Measurements from ENCODE around the gene IL32. TPM values are rescaled to one million over a fixed set of nuclear protein-coding genes. Genes with fewer than 3 reads are reported as not detected.

Gene IL32
- total RNA-seq, 1 experiment from 2014 or later = 89.0 TPM

DNA sequence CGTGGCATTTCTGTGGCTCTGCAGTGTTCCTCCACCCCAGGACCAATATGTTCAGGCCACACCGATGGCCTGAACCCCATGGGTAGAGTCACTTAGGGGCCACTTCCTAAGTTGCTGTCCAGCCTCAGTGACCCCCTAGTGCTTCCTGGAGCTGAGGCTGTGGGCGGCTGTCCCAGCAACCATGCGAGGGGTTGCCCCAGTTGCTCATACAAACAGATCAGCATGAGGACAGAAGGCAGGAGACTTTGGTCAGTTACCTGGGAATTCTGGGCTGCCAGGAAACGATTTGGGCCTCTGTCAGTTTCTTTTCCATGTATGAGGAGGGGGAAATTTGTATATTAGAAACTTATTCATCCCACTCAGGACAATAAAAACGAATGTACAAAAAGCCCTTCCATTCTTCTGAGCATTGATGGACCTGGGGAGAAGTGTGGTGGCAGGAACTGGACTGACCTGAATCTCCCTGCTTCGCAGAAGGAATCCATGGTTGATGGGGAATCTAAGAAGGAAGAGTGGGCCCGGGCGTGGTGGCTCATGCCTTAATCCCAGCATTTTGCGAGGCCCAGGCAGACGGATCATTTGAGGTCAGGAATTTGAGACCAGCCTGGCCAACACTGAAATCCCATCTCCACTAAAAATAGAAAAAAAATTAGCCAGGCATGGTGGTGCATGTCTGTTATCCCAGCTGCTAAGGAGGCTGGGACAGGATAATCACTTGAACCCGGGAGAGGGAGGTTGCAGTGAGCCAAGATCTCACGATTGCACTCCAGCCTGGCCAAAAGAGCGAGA lies 4.9 kb upstream of the IL32 start:
- no peak overlapping the region for H3K27ac Mint-ChIP-seq (ENCODE audit: unreplicated experiment)
- peak overlapping the region; percentile 96 for H3K4me3 Mint-ChIP-seq (ENCODE audit: low read depth, unreplicated experiment)
- H3K27me3 Mint-ChIP-seq (ENCODE audit: unreplicated experiment) = no peaks in the 10 kb centered on the region
- peaks cover 16% of the 10 kb centered on the region for H3K36me3 Mint-ChIP-seq (ENCODE audit: insufficient read depth, unreplicated experiment)
- no peak for TF ChIP-seq CTCF (IDR thresholded peaks at IDR 0.05; ENCODE audit: unreplicated experiment)
- DNase-seq = no peak
- peaks cover 2% of the 10 kb centered on the region for H3K9me3 Mint-ChIP-seq (ENCODE audit: low read depth, unreplicated experiment)
- no TSS peak for BruUV-seq (replicated peaks)
- peaks cover 16% of the 10 kb centered on the region for H3K4me1 Mint-ChIP-seq (ENCODE audit: low read depth, unreplicated experiment)
- intact Hi-C loops (cut with micrococcal nuclease; ENCODE audit: unreplicated experiment) = no loop called here
- CTCF ChIA-PET = interaction anchor here (0.6 to 2.2 kb wide), 2 partner anchors 46 to 105 kb away, joined by 4 to 6 read pairs; no protein-coding TSS in a partner anchor

DNA sequence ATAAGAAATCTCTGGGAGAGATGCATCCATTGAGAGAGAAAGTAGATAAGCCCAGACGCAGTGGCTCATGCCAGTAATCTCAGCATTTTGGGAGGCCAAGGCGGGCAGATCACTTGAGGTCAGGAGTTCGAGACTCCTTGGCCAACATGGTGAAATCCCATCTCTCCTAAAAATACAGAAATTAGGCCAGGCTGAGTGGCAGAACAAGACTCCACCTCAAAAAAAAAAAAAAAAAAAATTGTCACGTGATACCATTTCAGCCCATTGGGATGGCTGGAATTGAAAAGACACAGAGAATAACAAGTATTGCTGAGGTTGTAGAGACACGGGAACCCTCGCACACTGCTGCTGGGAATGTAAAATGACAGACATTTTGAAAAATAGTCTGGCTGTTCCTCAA lies 2.9 kb upstream of the IL32 start:
- intact Hi-C loops (cut with micrococcal nuclease; ENCODE audit: unreplicated experiment) = no loop called here
- Mint-ChIP-seq H3K9me3 (ENCODE audit: low read depth, unreplicated experiment) (peaks cover 2% of the 10 kb centered on the region), H3K27me3 (ENCODE audit: unreplicated experiment) (no peaks in the 10 kb centered on the region), H3K4me1 (ENCODE audit: low read depth, unreplicated experiment) (peaks cover 22% of the 10 kb centered on the region), H3K27ac (ENCODE audit: unreplicated experiment) (no peak overlapping the region), H3K36me3 (ENCODE audit: insufficient read depth, unreplicated experiment) (peaks cover 27% of the 10 kb centered on the region), H3K4me3 (ENCODE audit: low read depth, unreplicated experiment) (no peak overlapping the region)
- CTCF ChIA-PET = interaction anchor here (0.6 to 1.2 kb wide), 2 partner anchors 43 to 69 kb away, joined by 3 to 7 read pairs; no protein-coding TSS in a partner anchor
- no TSS peak for BruUV-seq (replicated peaks)
- DNase-seq = no peak
- TF ChIP-seq CTCF (IDR thresholded peaks at IDR 0.05; ENCODE audit: unreplicated experiment) = no peak

DNA sequence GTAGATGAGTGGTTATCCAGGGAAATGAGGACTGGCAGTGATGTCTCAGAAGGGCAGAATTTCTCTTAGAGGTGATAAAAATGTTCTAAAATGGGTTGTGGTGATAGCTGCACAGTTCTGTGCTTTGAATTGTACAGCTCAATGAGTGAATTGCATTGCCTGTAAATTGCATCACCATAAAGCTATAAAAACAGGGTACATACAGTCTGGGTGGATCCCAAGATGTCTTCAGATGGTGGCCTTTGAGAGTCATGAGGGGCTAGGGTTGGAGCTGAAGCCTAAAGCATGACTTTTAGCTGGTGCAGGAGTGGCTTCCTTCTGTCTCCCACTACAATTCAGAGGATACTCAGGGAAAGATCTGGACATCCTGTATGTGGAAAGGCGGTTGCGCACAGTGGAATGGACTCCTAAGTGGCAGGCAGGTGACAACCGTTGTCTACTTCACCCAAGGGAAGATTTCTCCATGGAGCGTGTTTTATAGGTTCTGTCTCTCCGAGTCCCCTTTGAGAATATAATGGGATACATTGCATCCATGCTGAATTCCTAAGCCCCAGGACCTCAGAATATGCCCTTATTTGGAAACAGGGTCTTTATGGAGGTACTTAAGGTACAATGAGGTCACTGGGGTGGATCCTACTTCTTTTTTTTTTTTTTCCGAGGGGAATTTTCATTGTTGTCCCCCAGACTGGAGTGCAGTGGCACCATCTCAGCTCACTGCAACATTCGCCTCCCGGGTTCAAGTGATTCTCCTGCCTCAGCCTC lies 1.6 kb upstream of the IL32 start:
- no TSS peak for BruUV-seq (replicated peaks)
- TF ChIP-seq CTCF (IDR thresholded peaks at IDR 0.05; ENCODE audit: unreplicated experiment) = no peak
- no peak for DNase-seq
- Mint-ChIP-seq H3K9me3 (ENCODE audit: low read depth, unreplicated experiment) (peaks cover 2% of the 10 kb centered on the region), H3K27me3 (ENCODE audit: unreplicated experiment) (no peaks in the 10 kb centered on the region), H3K27ac (ENCODE audit: unreplicated experiment) (no peak overlapping the region), H3K4me3 (ENCODE audit: low read depth, unreplicated experiment) (no peak overlapping the region), H3K36me3 (ENCODE audit: insufficient read depth, unreplicated experiment) (peaks cover 20% of the 10 kb centered on the region), H3K4me1 (ENCODE audit: low read depth, unreplicated experiment) (peaks cover 22% of the 10 kb centered on the region)
- intact Hi-C loops (cut with micrococcal nuclease; ENCODE audit: unreplicated experiment) = loop anchor here (2.0 kb wide), 1 partner anchor 43 kb away; no protein-coding TSS in a partner anchor
- CTCF ChIA-PET = interaction anchor here (0.7 to 1.1 kb wide), 2 partner anchors 43 to 66 kb away, joined by 3 read pairs; no protein-coding TSS in a partner anchor

DNA sequence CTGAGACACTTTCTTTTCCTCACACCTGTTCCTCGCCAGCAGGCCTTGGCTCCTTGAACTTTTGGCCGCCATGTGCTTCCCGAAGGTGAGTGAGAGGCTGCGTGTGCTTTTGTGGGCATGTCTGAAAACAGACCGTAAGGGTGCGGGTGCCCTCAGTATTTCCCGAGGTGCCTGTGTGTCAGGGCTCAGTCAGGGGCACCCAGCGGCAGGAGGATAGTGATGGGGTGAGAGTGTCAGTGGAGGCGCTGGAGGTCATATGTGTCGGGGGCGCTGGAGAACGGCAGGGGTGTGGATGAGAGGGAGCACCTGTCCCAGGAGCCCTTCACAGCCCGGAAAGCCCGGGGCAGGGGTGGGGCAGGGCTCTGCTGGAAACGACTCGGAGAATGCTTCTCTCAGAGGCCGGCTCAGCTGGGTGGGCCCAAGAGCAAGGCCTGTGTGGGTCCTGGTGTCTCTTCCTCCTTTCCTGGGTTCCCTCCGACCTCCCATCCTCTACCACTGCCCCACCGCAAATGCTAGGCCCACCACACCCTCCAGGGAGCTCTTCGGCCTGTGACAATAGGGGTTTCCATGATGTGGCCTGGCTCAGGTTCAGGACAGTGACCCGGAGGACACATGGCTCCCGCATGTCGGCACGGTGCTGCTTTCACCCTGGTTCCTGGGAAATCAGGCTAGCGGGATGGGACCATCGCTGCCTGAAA lies 451 bp downstream of the IL32 start:
- Mint-ChIP-seq H3K27ac (ENCODE audit: unreplicated experiment) (peak overlapping the region; percentile 77), H3K4me1 (ENCODE audit: low read depth, unreplicated experiment) (peaks cover 22% of the 10 kb centered on the region), H3K9me3 (ENCODE audit: low read depth, unreplicated experiment) (peaks cover 2% of the 10 kb centered on the region), H3K4me3 (ENCODE audit: low read depth, unreplicated experiment) (peak overlapping the region; percentile 72), H3K27me3 (ENCODE audit: unreplicated experiment) (no peaks in the 10 kb centered on the region), H3K36me3 (ENCODE audit: insufficient read depth, unreplicated experiment) (peaks cover 16% of the 10 kb centered on the region)
- intact Hi-C loops (cut with micrococcal nuclease; ENCODE audit: unreplicated experiment) = loop anchor here (2.0 kb wide), 1 partner anchor 41 kb away; no protein-coding TSS in a partner anchor
- CTCF ChIA-PET = interaction anchor here (1.2 to 1.3 kb wide), 2 partner anchors 12 to 34 kb away, joined by 4 read pairs; no protein-coding TSS in a partner anchor
- no peak for DNase-seq
- TF ChIP-seq CTCF (IDR thresholded peaks at IDR 0.05; ENCODE audit: unreplicated experiment) = no peak
- BruUV-seq (replicated peaks) = TSS peak; percentile 53

All from Calu3 (cell line).